ENCODE results near the gene AGRN.

DNA sequence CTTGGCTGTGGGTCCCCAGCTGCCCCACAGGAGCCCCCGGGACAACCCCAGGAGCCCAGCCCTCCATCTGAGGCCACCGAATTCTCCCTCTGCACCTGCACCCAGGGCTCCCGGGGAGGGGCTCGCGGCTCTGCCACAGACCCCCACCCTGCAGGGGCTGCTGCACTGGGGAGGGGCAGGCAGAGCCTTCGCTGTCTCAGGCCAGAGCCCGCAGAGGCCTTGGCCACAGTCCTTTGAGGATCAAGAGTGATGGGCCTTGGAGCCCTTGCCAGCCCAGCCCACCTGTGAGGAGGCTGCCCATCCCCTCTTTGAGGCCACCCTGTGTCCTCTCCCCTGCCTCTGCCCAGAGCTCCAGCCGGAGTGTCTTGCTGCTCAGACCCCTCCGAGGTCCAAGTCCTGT, 44.6 kb upstream of the AGRN start:
- TF ChIP-seq, protein P1, sequence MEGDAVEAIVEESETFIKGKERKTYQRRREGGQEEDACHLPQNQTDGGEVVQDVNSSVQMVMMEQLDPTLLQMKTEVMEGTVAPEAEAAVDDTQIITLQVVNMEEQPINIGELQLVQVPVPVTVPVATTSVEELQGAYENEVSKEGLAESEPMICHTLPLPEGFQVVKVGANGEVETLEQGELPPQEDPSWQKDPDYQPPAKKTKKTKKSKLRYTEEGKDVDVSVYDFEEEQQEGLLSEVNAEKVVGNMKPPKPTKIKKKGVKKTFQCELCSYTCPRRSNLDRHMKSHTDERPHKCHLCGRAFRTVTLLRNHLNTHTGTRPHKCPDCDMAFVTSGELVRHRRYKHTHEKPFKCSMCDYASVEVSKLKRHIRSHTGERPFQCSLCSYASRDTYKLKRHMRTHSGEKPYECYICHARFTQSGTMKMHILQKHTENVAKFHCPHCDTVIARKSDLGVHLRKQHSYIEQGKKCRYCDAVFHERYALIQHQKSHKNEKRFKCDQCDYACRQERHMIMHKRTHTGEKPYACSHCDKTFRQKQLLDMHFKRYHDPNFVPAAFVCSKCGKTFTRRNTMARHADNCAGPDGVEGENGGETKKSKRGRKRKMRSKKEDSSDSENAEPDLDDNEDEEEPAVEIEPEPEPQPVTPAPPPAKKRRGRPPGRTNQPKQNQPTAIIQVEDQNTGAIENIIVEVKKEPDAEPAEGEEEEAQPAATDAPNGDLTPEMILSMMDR (conservative IDR thresholded peaks at IDR 0.05 in 1 of 2, IDR thresholded peaks at IDR 0.05 in 1 of 2; ENCODE audit: extremely low read depth in 1 of 2, insufficient read depth in 1 of 2, low read depth in 1 of 2, low read length in 2 of 2), result no peak
- TF ChIP-seq EZH2 (IDR thresholded peaks at IDR 0.05; ENCODE audit: borderline replicate concordance, low read length), result no peak

Measured in mammary epithelial cell (primary cell).